HG02885 (cell line): ENCODE results near the gene LTO1.
"Not testable (repeated sequence)": the region's sequence is repeated elsewhere in the genome, so short reads cannot be mapped to it uniquely, and the experiment has no call there.

Source experiments
- ATAC-seq: cut with Tn5 transposase; IDR thresholded peaks from one replicate; pipeline ENCODE4 v1.9.1; 2021; ENCODE audit warnings: mild to moderate bottlenecking; ENCODE audit not compliant: unreplicated experiment, poor library complexity

LTO1 gene

DNA sequence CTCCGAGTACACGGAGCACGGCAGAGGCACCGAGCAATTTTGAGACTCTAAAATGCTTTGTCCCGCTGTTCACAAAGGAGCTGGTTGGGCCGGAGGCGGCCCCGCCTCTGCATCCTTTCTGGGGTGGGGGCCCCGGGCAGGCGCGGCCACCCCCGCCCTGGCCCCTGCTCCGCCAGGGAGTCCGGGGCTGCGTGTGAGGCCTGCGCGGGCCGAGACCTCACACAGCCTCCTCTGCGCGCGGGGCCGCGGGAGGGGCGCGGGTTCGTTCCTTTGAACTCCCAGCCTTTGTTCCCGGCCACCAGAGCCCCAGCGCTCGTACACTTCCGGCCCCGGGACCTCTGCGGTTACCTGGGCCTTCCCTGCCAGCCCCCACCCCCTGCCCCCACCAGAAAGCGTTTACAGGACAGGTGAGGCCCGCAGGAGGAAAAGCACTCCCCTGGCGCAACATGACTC lies 27.1 kb upstream of the LTO1 start:
- no peak for ATAC-seq

DNA sequence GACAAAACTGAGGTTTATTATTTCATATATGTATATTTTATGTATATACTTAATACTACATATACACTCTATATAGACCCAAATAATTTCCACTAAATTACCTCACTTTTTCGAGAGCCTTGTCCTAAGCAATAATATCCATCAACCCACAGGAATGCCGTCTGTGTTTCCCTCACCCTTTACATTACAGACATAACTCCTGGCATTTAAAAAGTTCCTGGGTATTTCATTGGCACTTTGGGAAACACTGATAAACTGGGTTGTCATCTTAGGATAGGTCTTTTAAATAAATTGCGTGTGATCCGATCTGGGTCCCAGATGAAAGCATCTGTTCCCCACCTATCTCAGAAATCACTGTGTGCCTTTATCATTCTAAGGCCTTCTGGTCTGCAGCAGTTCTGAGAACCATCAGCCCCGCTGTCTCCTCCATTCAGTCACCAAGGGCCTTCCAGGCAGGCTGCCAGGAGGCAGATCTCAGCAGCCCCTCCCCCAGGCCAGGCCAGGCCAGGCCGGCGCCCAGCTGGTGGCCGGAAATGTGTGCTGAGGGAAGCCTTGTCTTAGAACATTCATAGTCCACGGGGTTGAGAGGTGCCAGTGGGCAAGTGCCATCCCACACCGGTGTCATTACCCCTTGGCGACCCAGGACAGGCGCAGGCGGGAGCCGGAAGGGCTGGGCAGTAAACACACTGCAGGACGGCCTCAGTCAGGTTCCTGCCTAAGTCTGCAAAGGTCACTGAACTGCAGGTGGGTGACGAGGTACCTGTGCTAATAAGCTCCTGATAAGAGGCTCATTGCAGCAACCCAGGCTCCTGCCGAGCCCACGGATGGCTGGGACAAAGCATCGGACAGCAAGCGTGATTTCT lies 25.4 kb upstream of the LTO1 start:
- no peak for ATAC-seq

DNA sequence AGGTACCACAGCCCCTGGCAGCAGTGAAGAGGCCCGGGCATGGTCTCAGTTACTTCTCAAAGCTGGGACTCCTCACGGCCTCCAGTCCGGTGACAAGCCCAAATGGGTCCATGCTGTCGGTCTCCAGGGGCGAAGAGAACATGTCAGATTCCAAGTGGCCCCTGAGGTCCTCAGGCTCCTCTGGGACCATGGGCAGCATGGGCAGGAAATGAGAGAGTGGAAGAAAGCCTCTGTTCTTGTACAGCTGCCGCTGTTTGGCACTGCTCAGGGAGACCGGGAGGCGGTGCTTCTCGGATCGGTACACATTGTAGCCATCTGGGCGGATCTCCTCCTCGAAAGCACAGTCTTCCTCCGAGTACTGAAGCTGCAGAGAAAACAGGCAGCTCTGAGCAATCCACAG lies 24.1 kb upstream of the LTO1 start:
- no peak for ATAC-seq

DNA sequence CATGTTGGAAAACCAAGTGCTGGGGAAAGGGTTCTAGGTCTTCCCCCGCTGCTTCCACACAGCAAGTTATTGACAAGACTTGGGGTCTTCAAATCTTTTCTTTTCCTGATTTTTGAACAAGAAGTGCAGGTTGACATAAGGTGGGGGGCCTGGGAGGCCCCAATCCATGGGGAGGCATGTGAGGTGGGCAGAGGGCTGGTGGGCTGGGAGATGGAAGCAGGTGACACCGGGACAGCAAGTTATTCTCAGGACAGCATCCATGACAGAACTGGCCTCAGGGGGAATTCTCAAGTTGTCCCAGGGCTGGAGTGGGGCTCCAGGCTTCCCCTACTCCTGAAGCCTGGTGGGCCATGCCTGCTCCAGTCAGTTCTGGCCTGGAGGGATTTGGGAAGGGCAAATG lies 23.2 kb upstream of the LTO1 start:
- no peak for ATAC-seq

DNA sequence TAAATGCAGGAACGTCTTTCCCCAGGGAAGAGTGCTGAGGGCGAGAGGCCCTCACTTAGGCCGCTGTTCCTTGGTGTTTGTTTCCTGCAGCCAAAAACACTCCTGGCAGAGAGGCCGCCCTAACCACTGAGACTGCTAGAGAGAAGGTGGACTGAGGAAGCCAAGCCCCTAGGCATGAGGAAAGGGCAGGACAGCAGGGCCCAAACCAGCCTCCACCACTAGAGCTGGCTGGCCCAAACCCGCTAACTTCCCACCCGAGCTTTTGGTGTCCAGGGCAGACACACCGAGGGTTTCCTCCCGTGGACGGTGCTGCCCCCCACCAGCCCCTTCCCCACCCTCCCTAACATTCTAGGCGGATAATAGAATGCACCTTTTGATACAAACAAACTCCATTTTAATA lies 22.7 kb upstream of the LTO1 start:
- no peak for ATAC-seq

DNA sequence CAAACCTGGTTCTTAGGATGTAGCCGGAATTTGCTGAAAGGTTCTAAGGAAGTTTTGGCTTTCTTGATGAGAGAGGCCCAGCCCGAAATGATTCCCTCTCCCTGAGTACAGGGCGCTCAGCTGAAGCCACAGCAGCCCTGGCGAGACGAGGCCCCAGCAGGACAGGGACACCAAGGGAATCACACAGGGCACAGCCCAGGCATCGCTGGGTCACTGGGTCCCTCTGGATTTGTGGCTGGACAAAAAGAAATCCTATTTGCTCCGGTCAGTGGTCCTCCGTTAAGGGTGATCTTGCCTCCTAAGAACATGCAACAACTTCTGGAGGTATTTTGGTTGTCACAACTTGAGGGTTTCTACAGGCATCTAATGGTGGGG lies 22.3 kb upstream of the LTO1 start:
- ATAC-seq = no peak

DNA sequence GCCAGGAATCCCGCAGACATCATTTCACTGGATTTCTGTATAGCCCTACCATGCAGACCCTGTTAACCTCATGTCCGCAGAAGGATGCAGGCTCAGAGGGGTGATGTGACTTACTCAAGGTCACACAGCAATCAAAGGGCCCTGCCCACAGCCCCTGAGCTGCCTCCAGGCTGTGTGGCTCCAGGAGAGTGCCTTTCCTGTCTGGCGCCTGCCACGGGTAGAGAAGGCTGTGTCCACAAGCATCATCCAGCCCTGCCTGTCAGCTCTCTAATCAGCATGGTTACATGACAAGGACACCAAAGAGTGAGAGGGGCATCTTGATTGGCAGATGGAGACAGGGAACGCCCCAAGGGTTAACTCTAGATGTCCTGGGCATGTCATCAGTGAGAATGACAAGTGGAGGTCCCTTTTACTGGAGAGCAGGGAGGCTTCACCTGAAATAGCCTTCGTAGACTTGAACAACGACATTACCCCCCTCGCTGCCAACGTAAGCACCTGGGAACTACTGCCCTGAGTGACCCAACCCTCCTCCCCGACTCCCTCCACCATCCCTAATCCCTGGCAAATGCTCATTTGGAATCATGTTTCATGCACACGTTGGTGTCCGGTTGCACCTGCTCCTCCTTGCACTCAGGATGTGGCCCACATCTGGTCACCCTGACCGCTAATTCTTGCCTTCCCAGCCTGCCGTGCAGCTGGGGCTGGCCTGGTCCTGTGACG lies 21.8 kb upstream of the LTO1 start:
- no peak for ATAC-seq

DNA sequence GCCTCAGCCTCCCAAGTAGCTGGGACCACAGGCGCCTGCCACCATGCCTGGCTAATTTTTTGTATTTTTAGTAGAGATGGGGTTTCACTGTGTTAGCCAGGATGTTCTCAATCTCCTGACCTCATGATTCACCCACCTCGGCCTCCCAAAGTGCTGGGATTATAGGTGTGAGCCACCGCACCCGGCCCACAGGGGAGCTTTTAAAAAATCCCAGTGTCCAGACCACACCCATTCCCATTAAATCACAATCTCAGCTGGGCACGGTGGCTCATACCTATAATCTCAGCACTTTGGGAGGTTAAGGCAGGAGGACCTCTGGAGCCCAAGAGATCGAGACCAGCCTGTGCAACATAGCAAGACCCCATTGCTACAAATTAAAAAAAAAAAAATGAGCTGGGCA lies 20.8 kb upstream of the LTO1 start:
- not testable (repeated sequence) for ATAC-seq

DNA sequence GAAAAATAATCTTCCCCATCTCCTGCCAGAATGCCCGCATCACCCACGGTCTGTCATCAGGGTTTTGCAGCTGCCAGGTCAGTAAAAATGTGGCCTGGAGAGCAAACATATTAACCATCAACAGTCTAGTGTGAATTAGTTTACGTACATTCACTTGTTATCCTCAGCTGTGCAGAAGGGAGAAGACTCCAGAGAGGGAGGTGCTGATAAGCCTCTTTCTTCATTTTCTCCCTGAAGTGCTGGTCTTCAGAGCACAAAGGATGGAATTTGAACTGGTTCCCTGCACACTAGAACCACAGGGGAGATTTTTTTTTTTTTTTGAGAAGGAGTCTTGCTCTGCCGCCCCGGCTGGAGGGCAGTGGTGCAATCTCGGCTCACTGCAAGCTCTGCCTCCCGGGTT lies 20.4 kb upstream of the LTO1 start:
- no peak for ATAC-seq

DNA sequence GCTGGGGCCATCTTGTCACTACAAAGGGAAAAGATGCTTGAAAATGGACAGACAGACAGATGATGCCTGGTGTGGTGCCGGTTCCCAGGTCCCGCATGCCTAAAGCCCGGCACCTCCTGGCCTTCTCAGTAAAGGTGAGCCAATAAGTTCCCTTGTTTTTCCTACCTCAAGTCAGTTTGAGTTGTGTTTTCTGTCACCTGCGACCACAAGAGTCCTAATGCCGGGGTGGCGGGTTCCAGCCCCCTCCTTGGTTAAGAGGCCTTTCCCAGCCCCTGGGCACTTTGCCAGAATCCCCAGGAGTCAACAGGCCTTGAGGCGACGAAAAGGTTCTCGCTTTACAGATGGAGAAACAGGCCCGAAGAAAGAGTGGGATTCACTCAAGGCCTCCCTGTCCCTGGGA lies 19.6 kb upstream of the LTO1 start:
- ATAC-seq = no peak

DNA sequence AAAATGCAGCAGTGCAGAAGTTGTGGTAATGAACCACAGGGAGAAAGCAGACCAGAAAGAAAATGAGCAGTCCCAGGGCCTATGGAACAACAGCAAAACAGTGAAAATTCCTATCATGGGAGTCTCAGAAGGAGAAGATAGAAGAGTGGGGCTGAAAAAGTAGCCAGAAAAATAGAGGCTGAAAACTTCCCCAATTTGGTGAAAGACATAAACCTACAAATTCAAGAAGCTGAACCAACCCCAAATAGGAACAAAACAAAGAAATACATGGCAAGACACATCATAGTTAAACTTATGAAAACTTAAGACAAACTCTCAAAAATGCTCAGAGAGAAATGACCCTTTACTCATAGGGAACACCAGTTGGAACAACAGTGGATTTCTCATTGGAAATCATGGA lies 17.3 kb upstream of the LTO1 start:
- ATAC-seq = no peak

DNA sequence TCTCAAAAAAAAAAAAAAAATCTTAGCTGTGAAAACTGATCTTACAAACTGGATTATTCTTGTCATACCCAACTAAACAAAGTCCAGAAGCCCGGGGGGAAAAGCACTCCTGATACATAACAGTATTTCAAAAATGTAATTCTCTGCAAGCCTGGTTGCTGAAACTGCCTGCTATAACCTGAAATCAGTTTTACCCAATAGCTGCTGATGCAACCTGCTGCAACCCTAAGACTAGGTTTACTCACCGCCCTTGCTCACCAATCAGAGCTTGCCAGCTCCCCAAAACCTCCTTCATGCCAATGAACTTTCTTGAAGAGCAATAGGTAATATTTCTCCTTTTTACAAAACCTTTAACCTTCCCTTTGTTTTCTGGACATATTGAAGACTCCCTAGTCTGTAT lies 16.3 kb upstream of the LTO1 start:
- ATAC-seq = no peak

DNA sequence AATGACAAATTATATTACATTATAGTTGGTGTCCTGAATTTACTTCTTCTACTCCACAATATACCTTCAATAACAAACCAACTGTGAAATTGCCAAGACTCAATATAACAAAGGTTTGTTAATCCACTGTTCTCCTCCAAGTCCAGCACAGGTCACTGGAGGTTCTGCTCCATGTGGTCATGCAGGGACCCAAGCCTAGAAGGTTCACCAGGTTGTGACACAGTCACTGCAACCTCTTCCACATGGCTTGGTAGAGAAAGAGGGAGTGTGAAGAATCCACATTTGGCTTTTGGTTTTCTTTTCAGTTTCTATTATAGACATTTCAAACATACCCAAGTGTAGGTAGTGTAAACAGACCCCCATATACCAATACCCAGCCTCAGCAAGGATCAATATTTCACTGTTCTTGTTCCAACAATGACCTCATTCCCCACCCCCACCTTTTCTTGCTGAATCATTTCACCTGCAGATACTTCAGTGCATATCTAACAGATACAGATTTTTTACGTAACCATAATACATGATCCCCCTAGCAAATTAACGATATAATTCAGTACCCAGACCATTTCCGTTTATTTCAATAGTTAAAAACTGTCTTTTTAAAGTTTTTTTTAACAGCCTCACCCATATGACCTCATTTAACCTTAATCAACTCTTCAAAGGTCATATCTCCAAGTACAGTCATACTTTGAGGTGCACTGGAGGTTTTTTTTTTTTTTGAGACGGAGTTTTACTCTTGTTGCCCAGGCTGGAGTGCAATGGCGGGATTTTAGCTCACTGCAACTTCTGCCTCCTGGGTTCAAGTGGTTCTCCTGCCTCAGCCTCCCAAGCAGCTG lies 14.5 kb upstream of the LTO1 start:
- no peak for ATAC-seq

DNA sequence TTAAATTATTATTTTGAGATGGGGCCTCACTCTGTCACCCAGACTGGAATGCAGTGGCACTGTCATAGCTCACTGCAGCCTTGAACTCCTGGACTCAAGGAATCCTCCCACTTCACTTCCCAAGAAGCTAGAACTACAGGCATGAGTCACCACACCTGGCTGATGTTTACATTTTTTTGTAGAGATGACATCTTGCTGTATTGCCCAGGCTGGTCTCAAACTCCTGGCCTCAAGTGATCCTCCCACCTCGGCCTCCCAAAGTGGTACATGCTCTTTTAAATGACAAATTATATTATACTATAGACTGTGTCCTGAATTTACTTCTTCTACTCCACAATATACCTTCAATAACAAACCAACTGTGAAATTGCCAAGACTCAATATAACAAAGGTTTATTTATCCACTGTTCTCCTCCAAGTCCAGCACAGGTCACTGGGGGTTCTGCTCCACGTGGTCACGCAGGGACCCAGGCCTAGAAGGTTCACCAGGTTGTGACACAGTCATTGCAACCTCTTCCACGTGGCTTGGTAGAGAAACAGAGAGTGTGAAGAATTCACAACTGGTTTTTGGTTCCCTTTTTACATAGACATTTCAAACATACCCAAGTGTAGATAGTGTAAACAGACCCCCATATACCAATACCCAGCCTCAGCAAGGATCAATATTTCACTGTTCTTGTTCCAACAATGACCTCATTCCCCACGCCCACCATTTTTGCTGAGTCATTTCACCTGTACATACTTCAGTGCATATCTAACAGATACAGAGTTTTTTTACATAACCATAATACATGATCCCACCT lies 13.0 kb upstream of the LTO1 start:
- ATAC-seq = not testable (repeated sequence)

DNA sequence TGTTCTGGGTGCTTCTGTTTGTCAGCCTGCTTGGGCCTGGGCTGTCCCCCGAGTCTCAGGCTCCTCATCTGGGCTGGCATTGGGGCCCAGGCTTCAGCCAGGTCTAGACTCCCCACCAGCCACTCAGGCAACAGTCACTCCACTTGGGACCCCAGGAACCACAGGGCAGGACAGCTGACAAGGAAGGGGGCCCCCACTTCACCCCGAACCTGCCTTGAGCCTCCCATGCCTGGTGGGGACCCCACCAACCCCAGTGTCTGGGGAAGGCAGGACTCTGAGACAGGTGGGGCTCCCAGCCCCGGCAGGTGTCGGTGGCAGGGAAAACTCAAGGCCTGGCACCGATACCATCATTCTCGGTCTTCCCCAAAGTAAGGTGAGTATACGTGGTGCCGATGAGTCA lies 11.7 kb upstream of the LTO1 start:
- ATAC-seq = no peak

DNA sequence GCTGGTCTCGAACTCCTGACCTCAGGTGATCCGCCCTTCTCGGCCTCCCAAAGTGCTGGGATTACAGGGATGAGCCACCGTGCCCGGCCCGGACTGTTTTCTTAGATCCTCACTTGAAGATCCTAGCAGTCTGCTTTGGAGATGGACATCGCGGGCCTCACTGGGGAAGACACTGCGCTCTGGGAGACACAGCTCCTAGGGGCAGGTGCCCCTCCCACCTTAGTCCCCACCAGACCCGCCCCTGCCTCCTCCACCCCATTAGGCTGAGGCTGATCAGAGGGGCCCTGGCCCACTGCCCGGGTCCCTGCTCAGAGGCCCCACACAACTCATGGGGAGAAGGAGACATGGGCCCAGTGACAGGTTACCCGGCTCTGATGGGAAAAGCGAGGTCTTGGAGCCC lies 11.3 kb upstream of the LTO1 start:
- no peak for ATAC-seq

DNA sequence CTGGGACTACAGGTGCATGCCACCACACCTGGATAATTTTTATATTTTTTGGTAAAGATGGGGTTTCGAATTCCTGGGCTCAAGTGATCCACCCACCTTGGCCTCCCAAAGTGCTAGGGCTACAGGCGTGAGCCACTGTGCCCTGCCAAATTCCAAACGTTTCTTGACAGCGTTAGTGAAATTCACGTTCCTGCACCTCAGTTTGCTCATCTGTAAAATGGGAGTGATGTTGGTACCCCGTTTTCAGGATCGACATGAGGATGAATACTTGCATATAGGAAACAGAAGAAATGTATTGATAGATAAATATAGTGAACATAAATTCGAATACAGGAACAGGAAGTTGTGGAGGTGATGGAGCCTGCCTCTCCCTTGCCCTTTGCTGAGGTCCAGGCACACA lies 10.2 kb upstream of the LTO1 start:
- ATAC-seq = no peak

DNA sequence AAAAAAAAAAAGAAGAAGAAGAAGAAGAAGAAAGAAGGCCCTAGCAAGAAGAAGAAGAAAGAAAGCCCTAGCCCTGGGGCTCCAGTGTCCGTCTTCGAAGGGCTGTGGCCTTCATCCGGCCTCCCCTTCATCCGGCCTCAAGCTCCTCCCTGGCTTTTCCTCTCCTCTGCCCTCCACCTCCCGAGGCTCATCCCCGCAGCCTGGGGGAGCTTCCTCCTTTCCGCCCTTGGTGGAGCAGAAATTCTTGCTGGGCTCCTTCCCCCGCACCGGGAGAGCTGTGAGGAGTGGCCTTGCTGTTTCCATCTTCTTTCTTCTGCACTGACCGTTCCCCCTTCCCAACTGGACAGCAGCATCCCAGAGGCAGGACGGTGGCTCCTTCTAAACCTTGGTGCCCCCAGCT lies 9.5 kb upstream of the LTO1 start:
- no peak for ATAC-seq

DNA sequence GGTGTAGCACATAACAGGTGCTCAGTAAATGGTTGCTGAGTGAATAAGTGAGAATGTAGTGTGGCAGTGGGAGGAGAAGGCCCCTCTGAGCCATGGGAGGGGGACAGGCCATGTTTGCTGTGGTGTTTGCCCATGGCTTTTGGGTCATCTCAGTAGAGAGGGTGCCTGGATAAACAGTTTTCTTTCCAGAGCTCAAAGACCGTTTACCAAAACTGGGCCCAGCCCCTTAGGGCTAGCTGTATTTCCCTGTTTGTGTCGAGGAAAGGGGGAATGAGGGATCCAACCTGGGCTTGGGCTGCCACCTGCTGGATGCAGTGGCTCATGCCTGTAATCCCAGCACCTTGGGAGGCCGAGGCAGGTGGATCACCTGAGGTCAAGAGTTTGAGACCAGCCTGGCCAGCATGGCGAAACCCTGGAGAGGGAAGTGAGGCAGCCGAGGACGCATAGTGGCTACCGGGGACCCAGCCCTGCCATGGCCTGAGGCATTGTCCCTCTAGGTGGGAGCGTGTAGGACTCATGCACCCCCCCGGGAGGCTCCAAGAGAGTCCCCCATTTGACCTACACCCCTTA lies 8.7 kb upstream of the LTO1 start:
- no peak for ATAC-seq
